D721Med (cell line): ENCODE data around the gene TWNK.
A peak's percentile ranks its signal among the peaks of the same experiment; 100 is the strongest.
"Not testable (repeated sequence)": the region's sequence is repeated elsewhere in the genome, so short reads cannot be mapped to it uniquely, and the experiment has no call there.

Experiments used
- DNase-seq: peaks from one replicate; pipeline ENCODE4 v3.0.0; 2011; ENCODE audit warnings: low spot score; ENCODE audit not compliant: insufficient read length
- FAIRE-seq: peaks from 2 replicates; lab custom pipeline; 2011; peaks lifted over from hg19 to GRCh38; lab: Jason Lieb, UNC
- CTCF ChIP-seq: IDR thresholded peaks from 2 replicates; pipeline ENCODE4 v1.5.1; 2012; ENCODE audit warnings: mild to moderate bottlenecking, control low read depth; ENCODE audit not compliant: insufficient read depth; ENCODE audit errors: missing control alignments

TWNK gene

GRCh38 chr10:100969187-100970075 is 17.9 kb upstream of the TWNK start, which contains the start of gene SEMA4G:
SEMA4G (plus strand) TSS chr10:100969504; CDS start chr10:100972913, 3,409 bp downstream.
- DNase-seq (peak; percentile 78), FAIRE-seq (no peak)

GRCh38 chr10:100970076-100970913 is 17.0 kb upstream of the TWNK start:
- no peak for TF ChIP-seq CTCF
- no peak for DNase-seq
- no peak for FAIRE-seq

More at GRCh38 chr10:100969187-100970075, 17.9 kb upstream of the TWNK start, which contains the start of gene SEMA4G:
- TF ChIP-seq CTCF = peak; percentile 34

- DNase-seq (no peak), FAIRE-seq (no peak)
- no peak for TF ChIP-seq CTCF
These were observed 16.2 kb upstream of the TWNK start for GRCh38 chr10:100970914-100971811.

- DNase-seq (no peak), FAIRE-seq (no peak)
- no peak for TF ChIP-seq CTCF
These were observed 15.0 kb upstream of the TWNK start for GRCh38 chr10:100972115-100972903.

GRCh38 chr10:100972904-100973535 is 14.3 kb upstream of the TWNK start:
- DNase-seq = no peak
- TF ChIP-seq CTCF = no peak
- FAIRE-seq = no peak

GRCh38 chr10:100975397-100975796 is 11.9 kb upstream of the TWNK start:
- not testable (repeated sequence) for DNase-seq, FAIRE-seq
